HFFc6 (cell line): ENCODE data around the gene GALNT10. TPM values are rescaled to one million over a fixed set of nuclear protein-coding genes. Genes with fewer than 3 reads are reported as not detected.

Experiments used
- DNase-seq: peaks from one replicate; pipeline ENCODE4 v3.0.0-alpha.2; 2018
- H3K27ac Mint-ChIP-seq: 2 replicates; pipeline ENCODE4 v1.8.0; 2020; ENCODE audit warnings: mild to moderate bottlenecking, mixed read lengths
- H3K27me3 Mint-ChIP-seq: 2 replicates; pipeline ENCODE4 v1.8.0; 2021; ENCODE audit warnings: mild to moderate bottlenecking, moderate library complexity, mixed read lengths; ENCODE audit not compliant: insufficient read depth
- H3K36me3 Mint-ChIP-seq: 2 replicates; pipeline ENCODE4 v1.8.0; 2021; ENCODE audit warnings: low read depth, mixed read lengths
- H3K4me1 Mint-ChIP-seq: 2 replicates; pipeline ENCODE4 v1.8.0; 2020; ENCODE audit warnings: low read depth, mixed read lengths
- H3K4me3 Mint-ChIP-seq: 2 replicates; pipeline ENCODE4 v1.8.0; 2020; ENCODE audit warnings: mild to moderate bottlenecking, moderate library complexity, mixed read lengths
- H3K9me3 Mint-ChIP-seq: 2 replicates; pipeline ENCODE4 v1.8.0; 2020; ENCODE audit warnings: mild to moderate bottlenecking, mixed read lengths
- total RNA-seq, 6 experiments: library from RNA; stranded (reverse); fragmentation: NEBNext Ultra II Directional; extraction: Animal tissue kit (Norgen Biotek cat#: 25700); gene quantifications; 2 replicates in 1 of 6; 3 replicates in 5 of 6; pipeline ENCODE4 v1.2.3, GENCODE V29; 2021
- TF ChIP-seq, protein P1 (sequence below): fragments of 200-600 bp; sonication (generic); IDR thresholded peaks from 2 replicates; pipeline ENCODE4 v1.5.0; 2021; ENCODE audit warnings: antibody characterized with exemption, mild to moderate bottlenecking

Gene GALNT10
- total RNA-seq, 6 experiments from 2014 or later, result 129 to 161 (median 157) TPM

DNA sequence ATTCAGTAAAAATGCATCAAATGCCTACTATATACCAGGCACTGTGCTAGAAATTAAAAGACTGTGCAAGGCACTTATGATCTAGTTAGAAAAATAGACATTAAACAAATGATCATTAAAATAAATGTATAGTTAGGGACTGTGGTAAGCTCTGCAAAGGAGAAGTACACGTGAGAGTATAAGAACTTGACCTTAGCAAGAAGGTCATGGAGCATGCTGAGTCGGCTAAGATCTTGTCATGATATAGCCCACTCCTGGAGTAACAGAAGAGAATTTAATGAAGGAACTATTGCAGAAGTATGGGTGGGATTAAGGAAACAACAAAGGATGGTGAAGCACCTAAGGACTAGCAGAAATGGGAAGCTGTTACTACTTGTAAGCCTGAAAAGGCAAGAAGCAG, 231.8 kb downstream of the GALNT10 start:
- peaks cover 17% of the 10 kb centered on the region; the same call in 1 of the 2 replicates for H3K36me3 Mint-ChIP-seq
- H3K9me3 Mint-ChIP-seq, result no peaks in the 10 kb centered on the region
- H3K27ac Mint-ChIP-seq, result no peak overlapping the region
- H3K4me1 Mint-ChIP-seq, result peaks cover 13% of the 10 kb centered on the region
- no peak for DNase-seq
- no peak overlapping the region for H3K4me3 Mint-ChIP-seq
- TF ChIP-seq, protein P1, sequence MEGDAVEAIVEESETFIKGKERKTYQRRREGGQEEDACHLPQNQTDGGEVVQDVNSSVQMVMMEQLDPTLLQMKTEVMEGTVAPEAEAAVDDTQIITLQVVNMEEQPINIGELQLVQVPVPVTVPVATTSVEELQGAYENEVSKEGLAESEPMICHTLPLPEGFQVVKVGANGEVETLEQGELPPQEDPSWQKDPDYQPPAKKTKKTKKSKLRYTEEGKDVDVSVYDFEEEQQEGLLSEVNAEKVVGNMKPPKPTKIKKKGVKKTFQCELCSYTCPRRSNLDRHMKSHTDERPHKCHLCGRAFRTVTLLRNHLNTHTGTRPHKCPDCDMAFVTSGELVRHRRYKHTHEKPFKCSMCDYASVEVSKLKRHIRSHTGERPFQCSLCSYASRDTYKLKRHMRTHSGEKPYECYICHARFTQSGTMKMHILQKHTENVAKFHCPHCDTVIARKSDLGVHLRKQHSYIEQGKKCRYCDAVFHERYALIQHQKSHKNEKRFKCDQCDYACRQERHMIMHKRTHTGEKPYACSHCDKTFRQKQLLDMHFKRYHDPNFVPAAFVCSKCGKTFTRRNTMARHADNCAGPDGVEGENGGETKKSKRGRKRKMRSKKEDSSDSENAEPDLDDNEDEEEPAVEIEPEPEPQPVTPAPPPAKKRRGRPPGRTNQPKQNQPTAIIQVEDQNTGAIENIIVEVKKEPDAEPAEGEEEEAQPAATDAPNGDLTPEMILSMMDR, result no peak
- H3K27me3 Mint-ChIP-seq, result peaks cover 3% of the 10 kb centered on the region; the same call in 1 of the 2 replicates

DNA sequence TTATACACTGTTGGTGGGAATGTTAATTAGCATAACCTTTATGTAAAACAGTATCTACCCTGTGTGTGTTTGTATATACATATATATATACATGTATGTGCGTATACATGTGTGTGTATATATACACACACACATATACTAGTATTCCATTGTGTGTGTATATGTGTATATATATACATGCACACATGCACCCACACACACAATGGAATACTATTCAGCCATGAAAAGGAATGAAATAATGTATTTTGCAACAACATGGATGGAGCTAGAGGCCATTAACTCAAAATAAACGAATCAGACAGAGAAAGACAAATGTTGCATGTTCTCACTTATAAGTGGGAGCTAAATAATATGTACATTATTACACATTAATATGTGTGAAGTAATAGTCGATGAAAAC, 237.7 kb downstream of the GALNT10 start:
- TF ChIP-seq, protein P1, result no peak
- no peak overlapping the region for H3K27ac Mint-ChIP-seq
- H3K4me1 Mint-ChIP-seq, result no peaks in the 10 kb centered on the region
- H3K4me3 Mint-ChIP-seq, result no peak overlapping the region
- DNase-seq, result no peak
- H3K9me3 Mint-ChIP-seq, result no peaks in the 10 kb centered on the region
- 0 out of 2 replicates have a peak, but pooled peaks cover 4% of the 10 kb centered on the region for H3K36me3 Mint-ChIP-seq
- H3K27me3 Mint-ChIP-seq, result no peaks in the 10 kb centered on the region

DNA sequence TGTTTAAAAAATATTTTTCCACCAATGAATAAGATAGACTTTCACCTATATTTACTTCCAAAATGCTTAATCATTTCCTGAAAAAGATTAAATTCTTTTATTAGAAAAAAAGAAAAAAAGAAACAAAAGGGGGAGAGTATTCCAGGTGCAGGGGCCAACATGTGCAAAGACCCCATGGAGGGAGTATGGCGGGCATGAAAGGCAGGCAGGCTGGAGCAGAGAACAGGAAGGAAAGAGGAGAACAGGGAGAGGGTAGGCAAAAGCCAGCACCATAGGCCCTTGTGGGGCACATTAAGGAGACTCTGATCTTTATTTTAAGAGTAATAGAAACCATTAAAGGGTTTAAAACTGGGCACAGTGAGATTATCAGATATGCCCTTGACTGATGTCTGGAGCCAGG, 238.8 kb downstream of the GALNT10 start:
- H3K4me3 Mint-ChIP-seq, result no peak overlapping the region
- no peaks in the 10 kb centered on the region for H3K4me1 Mint-ChIP-seq
- TF ChIP-seq, protein P1, result no peak
- H3K36me3 Mint-ChIP-seq, result 0 out of 2 replicates have a peak, but pooled peaks cover 4% of the 10 kb centered on the region
- no peak overlapping the region for H3K27ac Mint-ChIP-seq
- no peaks in the 10 kb centered on the region for H3K9me3 Mint-ChIP-seq
- no peaks in the 10 kb centered on the region for H3K27me3 Mint-ChIP-seq
- no peak for DNase-seq

DNA sequence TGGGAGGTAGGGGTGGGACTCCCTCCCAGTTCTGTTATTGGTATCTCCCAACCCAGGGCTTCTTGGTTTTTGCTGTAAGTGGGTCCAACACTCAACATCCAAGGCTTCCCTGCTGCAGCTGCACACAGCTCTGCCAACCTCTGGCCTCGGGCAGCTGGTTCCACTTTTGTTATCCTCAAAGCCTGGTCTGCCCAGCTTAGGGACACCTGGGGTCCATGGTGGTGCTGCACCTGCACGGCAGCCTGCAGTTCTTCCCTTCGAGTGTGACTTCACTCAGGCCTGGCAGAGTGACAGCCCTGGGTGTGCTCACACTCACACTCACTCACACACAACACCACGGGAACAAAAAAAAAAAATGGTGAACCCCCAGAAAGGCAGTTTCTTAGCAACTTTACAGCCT, 239.9 kb downstream of the GALNT10 start:
- no peak overlapping the region for H3K4me3 Mint-ChIP-seq
- TF ChIP-seq, protein P1, result no peak
- H3K4me1 Mint-ChIP-seq, result no peaks in the 10 kb centered on the region
- H3K9me3 Mint-ChIP-seq, result no peaks in the 10 kb centered on the region
- DNase-seq, result no peak
- H3K27me3 Mint-ChIP-seq, result no peaks in the 10 kb centered on the region
- H3K27ac Mint-ChIP-seq, result no peak overlapping the region
- 0 out of 2 replicates have a peak, but pooled peaks cover 4% of the 10 kb centered on the region for H3K36me3 Mint-ChIP-seq

DNA sequence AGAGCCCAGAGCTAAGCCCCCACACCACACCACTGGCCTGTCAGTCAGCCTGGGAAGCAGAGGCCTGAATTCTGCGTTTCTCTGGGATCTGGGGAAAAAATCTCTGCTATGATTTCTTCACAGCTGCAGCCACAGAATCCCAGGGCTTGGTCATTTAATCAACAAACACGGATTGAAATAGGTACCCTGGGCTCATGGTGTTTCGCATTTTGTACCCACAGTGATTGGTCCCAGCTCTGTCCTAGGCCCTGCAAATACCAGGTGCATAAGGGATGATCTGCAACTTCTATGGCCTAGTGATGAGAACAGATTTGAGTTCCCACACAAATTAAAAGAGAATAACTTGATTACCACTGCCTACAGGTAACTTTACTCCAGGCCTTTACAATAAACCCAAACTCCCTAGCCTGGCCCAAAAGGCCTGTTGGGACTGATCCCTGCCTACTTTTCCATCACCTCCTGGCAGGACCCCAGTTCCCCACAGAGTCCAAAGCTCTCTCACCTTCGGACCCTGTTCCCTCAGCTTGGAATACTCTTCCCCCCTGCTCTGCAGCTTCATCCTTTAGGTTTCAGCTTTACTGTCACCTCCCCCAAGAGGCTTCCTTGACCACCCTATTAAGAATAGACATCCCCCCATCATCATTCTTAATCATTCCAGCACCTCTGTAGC, 240.6 kb downstream of the GALNT10 start:
- TF ChIP-seq, protein P1, result no peak
- no peak overlapping the region for H3K27ac Mint-ChIP-seq
- H3K9me3 Mint-ChIP-seq, result no peaks in the 10 kb centered on the region
- H3K36me3 Mint-ChIP-seq, result 0 out of 2 replicates have a peak, but pooled peaks cover 4% of the 10 kb centered on the region
- H3K27me3 Mint-ChIP-seq, result no peaks in the 10 kb centered on the region
- DNase-seq, result no peak
- no peak overlapping the region for H3K4me3 Mint-ChIP-seq
- H3K4me1 Mint-ChIP-seq, result no peaks in the 10 kb centered on the region
